NCI-H2029 (cell line): ENCODE measurements around the gene PACC1.
"Not testable (repeated sequence)": the region's sequence is repeated elsewhere in the genome, so short reads cannot be mapped to it uniquely, and the experiment has no call there.

Experiments used
- DNase-seq: peaks from one replicate; lab custom pipeline; 2025; lab: John Stamatoyannopoulos, UW

PACC1 gene

GRCh38 chr1:212395678-212396437, 18.8 kb downstream of the PACC1 start:
- not testable (repeated sequence) for DNase-seq

DNA sequence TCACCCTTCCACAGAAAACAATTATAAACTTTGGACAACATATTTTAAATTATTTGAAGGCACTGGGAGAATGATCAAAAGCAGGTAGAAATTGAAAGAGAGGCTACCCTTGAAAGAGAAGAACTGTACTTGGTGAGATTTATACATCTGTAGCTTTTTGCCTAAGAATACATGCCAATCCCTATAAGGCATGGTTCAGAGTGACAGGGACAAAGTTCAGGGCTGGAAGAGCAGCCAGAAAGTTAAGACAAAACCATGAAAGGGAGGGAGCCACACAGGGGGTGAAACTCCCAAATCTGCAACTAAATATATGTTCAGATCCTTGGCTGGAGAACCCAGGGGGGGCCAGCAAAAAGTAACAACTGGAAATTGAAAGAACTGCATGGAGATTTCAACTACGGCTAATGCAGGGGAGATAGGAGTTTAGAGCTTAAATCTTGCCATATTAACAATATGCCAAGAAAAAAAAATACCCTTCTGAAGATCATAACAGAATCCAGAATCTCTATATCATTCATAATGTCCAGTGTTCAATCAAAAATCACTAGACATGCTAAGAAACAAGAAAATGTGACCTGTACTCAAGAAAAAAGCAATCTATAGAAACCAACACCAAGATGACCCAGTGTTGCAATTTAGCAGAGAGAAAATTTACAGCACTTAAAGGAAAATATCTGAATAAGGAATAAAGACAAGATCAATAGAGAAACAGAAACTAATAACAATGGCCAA, 25.5 kb downstream of the PACC1 start:
- no peak for DNase-seq

GRCh38 chr1:212386029-212386428, 28.7 kb downstream of the PACC1 start:
- DNase-seq, result no peak

DNA sequence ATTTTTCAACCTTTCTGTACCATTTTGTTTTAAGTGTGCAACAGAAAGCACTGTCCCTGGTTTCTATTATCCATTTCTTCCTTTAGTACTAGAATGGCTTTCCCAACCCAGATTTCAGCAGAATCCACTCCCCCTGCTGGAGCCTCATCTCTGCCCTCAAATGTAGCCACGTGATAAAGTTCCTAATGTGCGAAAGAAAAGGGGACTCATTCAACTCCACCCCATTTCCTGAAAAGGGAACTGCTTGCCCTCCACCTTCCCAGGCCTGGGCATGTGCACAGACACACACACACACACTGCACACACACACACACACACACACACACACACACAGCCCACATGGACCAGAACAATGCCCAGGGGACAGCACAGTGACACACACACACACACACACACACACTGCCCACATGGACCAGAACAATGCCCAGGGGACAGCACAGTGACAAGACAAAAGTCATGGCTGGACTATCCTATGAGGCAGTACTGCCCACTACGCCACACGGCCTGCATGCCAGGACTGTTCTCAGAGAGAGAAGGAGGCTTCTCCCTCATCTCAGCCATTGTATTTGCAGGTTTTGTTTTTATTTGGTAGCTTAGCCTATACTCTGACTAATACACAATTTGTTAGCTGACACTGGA, 33.2 kb downstream of the PACC1 start:
- no peak for DNase-seq

- DNase-seq, result no peak
Observed at GRCh38 chr1:212379366-212379765, 35.3 kb downstream of the PACC1 start.

DNA sequence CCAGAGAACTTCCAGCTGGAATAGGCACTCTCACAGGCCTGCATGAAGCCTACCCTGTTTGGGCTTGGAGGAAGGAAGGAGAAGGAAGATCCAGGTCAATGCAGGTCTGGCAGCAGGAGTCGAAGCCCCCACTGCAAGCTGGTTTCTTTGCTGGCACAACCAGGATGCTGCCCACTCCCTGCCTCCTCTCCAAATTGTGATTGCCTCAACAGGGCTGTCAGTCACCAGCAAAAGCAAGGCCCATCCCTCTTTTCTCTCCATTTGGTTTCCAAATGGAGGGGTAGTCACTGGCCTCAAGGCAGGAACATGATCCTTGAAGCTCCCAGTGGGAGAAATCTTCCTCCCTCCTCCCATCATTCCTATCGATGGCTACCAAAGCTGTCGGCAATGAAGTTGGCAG, 37.0 kb downstream of the PACC1 start:
- no peak for DNase-seq

GRCh38 chr1:212375986-212376385, 38.7 kb downstream of the PACC1 start:
- DNase-seq, result no peak

GRCh38 chr1:212368073-212368484, 46.6 kb downstream of the PACC1 start:
- peak; percentile 45 for DNase-seq

DNA sequence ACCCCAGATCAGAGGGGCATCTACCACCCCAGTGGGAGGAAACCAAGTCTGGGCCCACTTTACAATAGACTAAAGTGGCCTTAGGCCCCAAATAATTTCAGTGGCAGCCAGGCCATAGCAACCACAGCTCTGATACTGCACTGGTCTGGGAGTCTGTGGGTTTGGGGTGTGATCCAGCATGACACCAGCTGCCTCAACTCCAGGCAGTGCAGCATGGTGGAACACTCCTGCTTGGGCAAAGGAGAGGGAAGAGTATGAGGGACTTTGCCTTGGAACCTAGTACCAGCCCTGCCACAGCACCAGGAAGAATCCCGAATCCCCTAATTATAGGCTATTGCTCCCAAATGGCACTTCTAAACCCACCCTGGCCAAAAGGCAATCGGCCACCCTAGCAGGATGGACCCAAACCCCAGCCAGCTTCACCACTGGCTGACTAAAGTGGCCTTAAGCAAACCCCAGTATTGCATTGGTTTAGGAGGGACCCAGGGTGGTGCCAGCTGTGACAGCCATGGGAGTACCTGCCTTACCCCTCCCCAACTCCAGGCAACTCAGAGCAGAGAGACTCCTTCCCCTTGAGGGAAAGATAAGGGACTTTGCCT, 47.1 kb downstream of the PACC1 start:
- no peak for DNase-seq

DNA sequence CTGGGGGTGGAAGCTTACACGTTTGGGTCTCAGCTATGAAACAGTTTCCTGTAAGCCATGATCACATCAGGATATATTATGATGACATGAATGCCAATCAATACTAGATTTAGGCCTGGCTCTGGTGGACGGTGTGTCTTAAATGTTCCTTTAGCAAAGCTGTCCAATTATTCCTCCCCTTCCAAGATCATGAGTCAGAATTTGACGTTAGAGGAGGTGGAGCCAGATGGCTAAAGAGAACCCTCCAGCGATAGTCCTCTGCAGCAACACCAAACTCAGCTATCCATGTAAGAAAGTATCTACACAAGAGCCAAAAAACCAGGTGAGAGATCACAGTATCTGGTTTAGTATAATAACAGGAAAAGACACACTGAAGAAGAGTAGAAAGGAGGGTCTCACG, 47.8 kb downstream of the PACC1 start:
- no peak for DNase-seq

GRCh38 chr1:212364985-212365384, 49.7 kb downstream of the PACC1 start:
- no peak for DNase-seq

GRCh38 chr1:212359794-212360479, 54.7 kb downstream of the PACC1 start:
- no peak for DNase-seq

GRCh38 chr1:212355230-212355969, 59.3 kb downstream of the PACC1 start:
- DNase-seq, result no peak

DNA sequence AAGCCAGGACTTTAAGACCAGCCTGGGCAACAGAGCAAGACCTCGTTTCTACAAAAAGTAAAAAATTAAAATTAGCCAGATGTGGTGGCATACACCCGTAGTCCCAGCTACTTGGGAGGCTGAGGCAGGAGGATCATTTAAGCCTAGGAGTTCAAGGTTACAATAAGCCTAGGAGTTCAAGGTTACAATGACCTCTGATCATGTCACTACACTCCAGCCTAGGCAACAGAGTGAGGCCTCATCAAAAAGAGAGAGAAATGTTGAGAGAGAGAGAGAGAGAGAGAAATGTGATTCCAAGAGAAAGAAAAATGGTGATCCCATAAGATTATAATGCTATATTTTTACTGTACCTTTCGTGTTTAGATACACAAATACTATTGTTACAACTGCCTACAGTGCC, 60.2 kb downstream of the PACC1 start:
- DNase-seq, result no peak

GRCh38 chr1:212353181-212353580, 61.5 kb downstream of the PACC1 start:
- no peak for DNase-seq

GRCh38 chr1:212351588-212352362, 62.9 kb downstream of the PACC1 start:
- DNase-seq, result no peak

DNA sequence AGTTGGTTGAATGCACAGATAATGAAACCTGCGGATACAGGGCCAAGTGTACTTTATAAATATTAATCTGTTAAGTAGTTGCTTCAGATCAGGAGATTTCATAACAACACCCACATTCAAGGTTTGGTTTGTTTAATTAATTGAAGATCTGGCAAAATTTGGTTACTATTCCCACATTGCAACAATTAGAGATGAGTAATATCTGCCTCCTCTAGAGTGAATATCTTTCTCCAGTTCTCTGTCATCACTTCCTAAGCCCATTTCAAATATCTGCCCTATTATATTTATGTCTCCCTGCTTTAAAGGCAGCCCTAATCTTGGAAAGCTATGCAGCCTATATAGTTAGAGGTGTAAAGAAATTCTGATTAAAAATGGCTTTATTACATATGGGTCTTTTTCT, 68.1 kb downstream of the PACC1 start:
- no peak for DNase-seq

DNA sequence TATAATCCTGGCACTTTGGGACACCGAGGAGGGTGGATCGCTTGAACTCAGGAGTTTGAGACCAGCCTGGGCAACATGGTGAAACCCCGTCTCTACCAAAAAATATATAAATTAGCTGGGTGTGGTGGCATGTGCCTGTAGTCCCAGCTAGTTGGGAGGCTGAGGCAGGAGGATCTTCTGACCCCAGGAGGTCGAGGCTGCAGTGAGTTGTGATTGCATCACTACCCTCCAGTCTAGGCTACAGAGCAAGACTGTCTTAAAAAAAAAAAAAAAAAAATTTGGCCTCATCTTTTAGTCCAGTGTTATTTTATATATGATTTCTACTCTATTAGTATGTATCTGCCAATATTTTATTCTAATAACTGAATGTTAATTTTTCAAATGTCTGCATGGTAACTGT, 69.8 kb downstream of the PACC1 start:
- DNase-seq, result no peak

DNA sequence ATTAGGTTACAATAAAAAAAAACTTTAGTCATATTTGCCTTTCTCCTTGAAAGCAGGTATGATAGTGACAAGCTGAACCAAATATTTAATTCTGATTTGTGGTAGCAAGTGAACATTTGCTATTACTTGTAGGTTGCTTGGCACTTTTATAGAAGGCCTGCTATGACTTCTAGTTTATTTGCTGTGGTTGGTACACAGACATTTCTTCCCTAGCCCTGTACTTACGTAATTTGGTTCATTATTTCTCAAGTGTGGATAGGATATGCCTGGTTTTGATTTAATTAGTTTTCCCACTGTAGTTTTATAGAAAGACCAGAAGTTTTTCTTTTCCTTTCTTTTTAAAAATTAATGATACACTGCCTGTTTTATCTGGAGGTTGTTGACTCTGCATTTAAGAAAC, 73.6 kb downstream of the PACC1 start:
- DNase-seq, result no peak

DNA sequence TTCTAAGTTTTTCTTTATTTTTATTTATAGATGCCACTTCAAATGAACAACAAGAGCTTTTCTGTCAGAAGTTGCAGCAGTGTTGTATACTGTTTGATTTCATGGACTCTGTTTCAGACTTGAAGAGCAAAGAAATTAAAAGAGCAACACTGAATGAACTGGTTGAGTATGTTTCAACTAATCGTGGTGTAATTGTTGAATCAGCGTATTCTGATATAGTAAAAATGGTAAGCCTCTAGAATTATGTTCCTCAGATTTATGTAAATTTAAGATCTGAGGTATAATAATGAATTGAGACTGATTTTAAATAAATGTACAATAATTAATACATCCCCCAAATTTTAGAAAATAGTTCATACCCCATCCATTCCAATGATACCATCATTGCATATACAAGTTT, 85.6 kb downstream of the PACC1 start:
- DNase-seq, result no peak

GRCh38 chr1:212328248-212328647, 86.4 kb downstream of the PACC1 start:
- no peak for DNase-seq
